H1 (cell line): ENCODE data around the gene SHANK1. TPM values are rescaled to one million over a fixed set of nuclear protein-coding genes. Genes with fewer than 3 reads are reported as not detected.

Source experiments
- CTCF ChIA-PET: fragments of 300-600 bp; sonication (Branson Sonifier 250); formaldehyde crosslinking; loops from one replicate; lab custom pipeline; 2021; ENCODE audit not compliant: partially characterized antibody; lab: Charles Lee
- POLR2A ChIA-PET: fragments of 300-600 bp; sonication (Branson Sonifier 250); formaldehyde crosslinking; loops from one replicate; lab custom pipeline; 2021; ENCODE audit warnings: inconsistent platforms; ENCODE audit not compliant: partially characterized antibody; lab: Charles Lee
- DNase-seq, 2 experiments: peaks; one replicate each; pipeline versions ENCODE4 v3.0.0 to v3.0.0-alpha.2; 2010 to 2022; ENCODE audit warnings: low spot score in 2 of 2, low read depth in 1 of 2, mixed read lengths in 1 of 2
- FAIRE-seq: peaks from 2 replicates; lab custom pipeline; 2011; peaks lifted over from hg19 to GRCh38; lab: Jason Lieb, UNC
- H2AFZ ChIP-seq: 2 replicates; pipeline ENCODE4 v1.8.1; 2012; ENCODE audit warnings: low read length, inconsistent platforms
- H2AK5ac ChIP-seq: 2 replicates; pipeline ENCODE4 v1.6.1; 2013; ENCODE audit warnings: low read depth, low read length
- H2BK120ac ChIP-seq: replicated peaks from 2 replicates; pipeline ENCODE3; 2013; ENCODE audit warnings: low read depth, low read length, inconsistent platforms
- H2BK12ac ChIP-seq: 2 replicates; pipeline ENCODE4 v1.6.1; 2013; ENCODE audit warnings: low read depth, low read length
- H2BK15ac ChIP-seq: 2 replicates; pipeline ENCODE4 v1.6.1; 2013; ENCODE audit warnings: low read length
- H2BK20ac ChIP-seq: 2 replicates; pipeline ENCODE4 v1.6.1; 2013; ENCODE audit warnings: low read length
- H2BK5ac ChIP-seq: 2 replicates; pipeline ENCODE4 v1.6.1; 2013; ENCODE audit warnings: low read depth, low read length
- H3K14ac ChIP-seq: 2 replicates; pipeline ENCODE4 v1.6.1; 2013; ENCODE audit warnings: inconsistent platforms; ENCODE audit not compliant: insufficient read length
- H3K18ac ChIP-seq: 2 replicates; pipeline ENCODE4 v1.6.1; 2013; ENCODE audit warnings: low read length; ENCODE audit errors: extremely low read depth
- H3K23ac ChIP-seq: 2 replicates; pipeline ENCODE4 v1.6.1; 2013; ENCODE audit warnings: inconsistent platforms; ENCODE audit not compliant: insufficient read length
- H3K23me2 ChIP-seq: 2 replicates; pipeline ENCODE4 v1.6.1; 2013; ENCODE audit warnings: low read depth, low read length
- H3K27ac ChIP-seq: 2 replicates; pipeline ENCODE4 v1.6.1; 2011; ENCODE audit warnings: low read depth, low read length, inconsistent platforms
- H3K27me3 ChIP-seq, 4 experiments: replicated peaks in 1 of 4; 1 replicate in 1 of 4; 2 replicates in 3 of 4; pipeline versions ENCODE4 v1.6.1 to v1.8.1; 2011 to 2013; ENCODE audit warnings: low read length in 3 of 4, mild to moderate bottlenecking in 3 of 4, inconsistent platforms in 2 of 4, mixed read lengths in 2 of 4, moderate library complexity in 1 of 4; ENCODE audit not compliant: control insufficient read depth in 3 of 4, insufficient read depth in 3 of 4; ENCODE audit errors: extremely low read depth in 1 of 4
- H3K36me3 ChIP-seq, 4 experiments: 2 replicates each; pipeline versions ENCODE4 v1.6.1 to v1.8.1; 2011 to 2013; ENCODE audit warnings: mild to moderate bottlenecking in 4 of 4, low read length in 3 of 4, moderate library complexity in 2 of 4, control low read depth in 1 of 4, inconsistent platforms in 1 of 4; ENCODE audit not compliant: insufficient read depth in 4 of 4, control insufficient read depth in 2 of 4
- H3K4ac ChIP-seq: replicated peaks from 2 replicates; pipeline ENCODE3; 2013; ENCODE audit warnings: low read length, low read depth, mixed read lengths, inconsistent platforms; ENCODE audit not compliant: insufficient read length
- H3K4me1 ChIP-seq, 4 experiments: replicated peaks in 1 of 4; 1 replicate in 1 of 4; 2 replicates in 3 of 4; pipeline versions ENCODE4 v1.6.1 to v1.8.1; 2011 to 2013; ENCODE audit warnings: low read length in 3 of 4, inconsistent platforms in 2 of 4, mixed read lengths in 1 of 4; ENCODE audit not compliant: insufficient read depth in 4 of 4, control insufficient read depth in 3 of 4
- H3K4me2 ChIP-seq, 2 experiments: 2 replicates each; pipeline versions ENCODE4 v1.6.1 to v1.8.1; 2011 to 2013; ENCODE audit warnings: low read depth in 2 of 2, low read length in 2 of 2, control low read depth in 1 of 2, inconsistent platforms in 1 of 2, mild to moderate bottlenecking in 1 of 2; ENCODE audit not compliant: insufficient read depth in 1 of 2
- H3K4me3 ChIP-seq, 4 experiments: fragments of 200-600, 300-600 bp in 1 of 4; sonication (generic), shearing (Covaris generic), sonication (Bioruptor Twin) in 1 of 4; 2 replicates each; pipeline versions ENCODE4 v1.5.1 to v1.8.1; 2011 to 2016; ENCODE audit warnings: low read length in 4 of 4, low read depth in 3 of 4, control low read depth in 2 of 4, inconsistent platforms in 2 of 4, mild to moderate bottlenecking in 2 of 4, mixed read lengths in 1 of 4, moderate library complexity in 1 of 4; ENCODE audit not compliant: insufficient read depth in 2 of 4; ENCODE audit errors: extremely low read depth in 1 of 4
- H3K56ac ChIP-seq: replicated peaks from 2 replicates; pipeline ENCODE3; 2013; ENCODE audit warnings: low read depth, mild to moderate bottlenecking, mixed read lengths, low read length, inconsistent platforms; ENCODE audit not compliant: insufficient read length
- H3K79me1 ChIP-seq: 2 replicates; pipeline ENCODE4 v1.6.1; 2013; ENCODE audit warnings: low read depth, low read length, control low read depth
- H3K79me2 ChIP-seq, 2 experiments: 2 replicates each; pipeline versions ENCODE4 v1.6.1 to v1.8.1; 2012 to 2013; ENCODE audit warnings: low read length in 2 of 2, mild to moderate bottlenecking in 2 of 2, inconsistent platforms in 1 of 2; ENCODE audit not compliant: insufficient read depth in 2 of 2, control insufficient read depth in 1 of 2
- H3K9ac ChIP-seq, 4 experiments: replicated peaks in 1 of 4; 1 replicate in 1 of 4; 2 replicates in 3 of 4; pipeline versions ENCODE4 v1.6.1 to v1.8.1; 2011 to 2013; ENCODE audit warnings: low read depth in 3 of 4, low read length in 3 of 4, control low read depth in 2 of 4, mild to moderate bottlenecking in 2 of 4, moderate library complexity in 2 of 4, inconsistent platforms in 1 of 4; ENCODE audit errors: extremely low read depth in 1 of 4
- H3K9me3 ChIP-seq, 2 experiments: 2 replicates each; pipeline versions ENCODE4 v1.6.1 to v1.8.1; 2012 to 2013; ENCODE audit warnings: mild to moderate bottlenecking in 2 of 2, moderate library complexity in 2 of 2, control low read depth in 1 of 2, inconsistent platforms in 1 of 2, low read depth in 1 of 2, low read length in 1 of 2, mixed read lengths in 1 of 2; ENCODE audit not compliant: insufficient read depth in 2 of 2
- H4K20me1 ChIP-seq, 2 experiments: replicated peaks in 1 of 2; 2 replicates each; pipeline versions ENCODE3 to v1.8.1; 2011 to 2013; ENCODE audit warnings: inconsistent platforms in 2 of 2, low read length in 2 of 2, mild to moderate bottlenecking in 1 of 2; ENCODE audit not compliant: insufficient read depth in 2 of 2, control insufficient read depth in 1 of 2
- H4K5ac ChIP-seq: 2 replicates; pipeline ENCODE4 v1.6.1; 2013; ENCODE audit warnings: low read length, low read depth, mixed read lengths, inconsistent platforms; ENCODE audit not compliant: insufficient read length
- H4K8ac ChIP-seq: 2 replicates; pipeline ENCODE4 v1.8.0; 2013; ENCODE audit warnings: mild to moderate bottlenecking, moderate library complexity, low read length, inconsistent platforms; ENCODE audit not compliant: insufficient read depth; ENCODE audit errors: extremely low read depth
- H4K91ac ChIP-seq: replicated peaks from 2 replicates; pipeline ENCODE3; 2013; ENCODE audit warnings: low read length, mixed read lengths, inconsistent platforms; ENCODE audit not compliant: insufficient read length
- GTF2F1 ChIP-seq: IDR thresholded peaks from 2 replicates; pipeline ENCODE4 v1.6.1; 2012; ENCODE audit warnings: low read depth, low read length, improper control_type of control experiment, borderline replicate concordance
- KDM4A ChIP-seq: IDR thresholded peaks from one replicate; pipeline ENCODE4 v1.7.1; 2012; ENCODE audit warnings: low read depth, mild to moderate bottlenecking, moderate library complexity, low read length, inconsistent platforms; ENCODE audit not compliant: severe bottlenecking
- WGBS, 2 experiments: shearing (Covaris generic) in 1 of 2; methylation state at CpG; one replicate each; pipeline versions ENCODE4 v1.1.6 to v1.1.7; 2013 to 2015; ENCODE audit warnings: low lambda C conversion rate in 2 of 2, mixed read lengths in 2 of 2, inconsistent platforms in 1 of 2, low coverage in 1 of 2, missing lambda C conversion rate in 1 of 2; ENCODE audit not compliant: insufficient replicate concordance in 2 of 2, insufficient coverage in 1 of 2, insufficient read length in 1 of 2; ENCODE audit errors: extremely low coverage in 1 of 2, missing lambda C conversion rate in 1 of 2; 5-methylcytosine and 5-hydroxymethylcytosine counted together
- polyA plus RNA-seq, 7 experiments: library from polyadenylated mRNA; depleted of rRNA in 3 of 7; stranded (reverse) in 5 of 7; unstranded in 2 of 7; fragments of >200 nt in 5 of 7; fragments of 200-250 nt in 2 of 7; gene quantifications; 1 replicate in 5 of 7; 2 replicates in 1 of 7; 4 replicates in 1 of 7; pipeline versions ENCODE4 v1.2.1 to v1.2.3, GENCODE V29; 2011 to 2013; ENCODE audit warnings: missing spikeins in 2 of 7, mixed read lengths in 2 of 7
- total RNA-seq: library from RNA; stranded (reverse); fragmentation: NEBNext Ultra II Directional; extraction: Animal tissue kit (Norgen Biotek cat#: 25700); gene quantifications from 2 replicates; pipeline ENCODE4 v1.2.1, GENCODE V29; 2021

Gene SHANK1
- total and polyA plus RNA-seq, 2 of the 8 experiments (the other 6 are each of a cell fraction or from before 2014, with no cell fraction given), result 1.1 to 3.7 TPM

GRCh38 chr19:50719119-50719435 is 525 bp downstream of the SHANK1 start:
- no peak overlapping the region for H3K56ac ChIP-seq
- FAIRE-seq (no peak), DNase-seq (no peak)
- no peak overlapping the region for H2BK5ac ChIP-seq
- no peak overlapping the region for H4K91ac ChIP-seq
- H2AK5ac ChIP-seq, result no peak overlapping the region
- H3K4me1 ChIP-seq, result peaks cover 5 to 36% (median 24%) of the 10 kb centered on the region in 4 experiments
- peaks cover 3 to 42% (median 30%) of the 10 kb centered on the region in 4 experiments for H3K27me3 ChIP-seq
- H2BK15ac ChIP-seq, result no peak overlapping the region
- CTCF ChIA-PET, result interaction anchor here (1.0 to 3.6 kb wide), 3 partner anchors 10 to 49 kb away, joined by 3 to 26 read pairs (median 3); no protein-coding TSS in a partner anchor
- POLR2A ChIA-PET, result interaction anchor here (0.6 to 11.8 kb wide), 3 partner anchors 61 to 86 kb away, joined by 3 to 72 read pairs (median 3); no protein-coding TSS in a partner anchor
- no peaks in the 10 kb centered on the region; a peak in 1 of 8 replicates for H3K36me3 ChIP-seq
- peaks cover 1 to 4% of the 10 kb centered on the region in 2 experiments for H4K20me1 ChIP-seq
- no peak overlapping the region for H3K14ac ChIP-seq
- no peak overlapping the region for H3K4ac ChIP-seq
- TF ChIP-seq KDM4A, result peak; percentile 31
- TF ChIP-seq GTF2F1, result no peak
- TF ChIP-seq, all 59 proteins: peak for 1
- Histone ChIP-seq H3K23me2 (peaks cover 3% of the 10 kb centered on the region; the same call in 1 of the 2 replicates), H3K9ac (no peak overlapping the region), H3K18ac (no peak overlapping the region), H4K8ac (no peak overlapping the region; the same call in 1 of the 2 replicates), H3K79me2 (no peaks in the 10 kb centered on the region), H3K27ac (no peak overlapping the region), H3K79me1 (no peaks in the 10 kb centered on the region), H3K9me3 (no peaks in the 10 kb centered on the region), H2AFZ (no peak overlapping the region), H2BK20ac (no peak overlapping the region), H3K23ac (no peak overlapping the region), H3K4me2 (peak overlapping the region; percentile 49 to 72), H2BK12ac (no peak overlapping the region), H3K4me3 (peak overlapping the region; percentile 38 to 94 (median 56); a peak in 6 of 8 replicates), H4K5ac (no peak overlapping the region), H2BK120ac (no peak overlapping the region)
- WGBS, 2 experiments, result no CpG with 5 or more reads among the region's 30 CpGs
